Measurements from ENCODE around the gene TDRD5.

- TF ChIP-seq CTCF (IDR thresholded peaks at IDR 0.05) (no peak), POLR2A (IDR thresholded peaks at IDR 0.05) (no peak)
Measured at GRCh38 chr1:179549368-179549700, 42.3 kb upstream of the TDRD5 start.

Data from body of pancreas (tissue), 4 donors.